CD14-positive monocyte (primary cell): ENCODE measurements around the gene C9orf78. TPM values are rescaled to one million over a fixed set of nuclear protein-coding genes. Genes with fewer than 3 reads are reported as not detected.

ENCODE experiments used
- DNase-seq, 3 donors: peaks; one replicate each; pipeline ENCODE4 v3.0.0-alpha.2; 2011 to 2022
- H2AFZ ChIP-seq: 2 replicates; pipeline ENCODE4 v1.6.0; 2012; ENCODE audit warnings: mild to moderate bottlenecking, low read depth, low read length, inconsistent platforms; ENCODE audit not compliant: insufficient read depth, poor library complexity, severe bottlenecking
- H3K27ac ChIP-seq, 2 donors: 1 replicate in 1 of 2; 2 replicates in 1 of 2; pipeline ENCODE4 v1.5.1; 2012 to 2013; ENCODE audit warnings: low read length in 2 of 2, control low read depth in 1 of 2, inconsistent platforms in 1 of 2, low read depth in 1 of 2, mild to moderate bottlenecking in 1 of 2
- H3K27me3 ChIP-seq, 2 donors: one replicate each; pipeline versions ENCODE4 v1.6.0 to v1.6.1; 2011 to 2013; ENCODE audit warnings: low read length in 2 of 2; ENCODE audit not compliant: control insufficient read depth in 2 of 2, insufficient read depth in 2 of 2
- H3K36me3 ChIP-seq, 2 donors: replicated peaks in 1 of 2; 1 replicate in 1 of 2; 2 replicates in 1 of 2; pipeline versions ENCODE4 v1.5.1 to v1.6.1; 2012 to 2013; ENCODE audit warnings: low read length in 2 of 2, control low read depth in 1 of 2, inconsistent platforms in 1 of 2, mild to moderate bottlenecking in 1 of 2; ENCODE audit not compliant: insufficient read depth in 2 of 2, control insufficient read depth in 1 of 2
- H3K4me1 ChIP-seq, 2 donors: 1 replicate in 1 of 2; 2 replicates in 1 of 2; pipeline versions ENCODE4 v1.5.1 to v1.6.1; 2012 to 2013; ENCODE audit warnings: low read length in 2 of 2, control low read depth in 1 of 2, inconsistent platforms in 1 of 2, mild to moderate bottlenecking in 1 of 2, moderate library complexity in 1 of 2; ENCODE audit not compliant: insufficient read depth in 2 of 2, control insufficient read depth in 1 of 2
- H3K4me2 ChIP-seq: replicated peaks from 2 replicates; pipeline ENCODE3; 2012; ENCODE audit warnings: low read length, moderate library complexity, mild to moderate bottlenecking; ENCODE audit not compliant: poor library complexity, severe bottlenecking; ENCODE audit errors: extremely low read depth
- H3K4me3 ChIP-seq, 3 experiments: fragments of 200-600 bp in 1 of 3; sonication (generic) in 1 of 3; replicated peaks in 1 of 3; 1 replicate in 2 of 3; 2 replicates in 1 of 3; pipeline ENCODE4 v1.5.1; 2011 to 2013; ENCODE audit warnings: low read length in 3 of 3, mild to moderate bottlenecking in 3 of 3, control low read depth in 2 of 3, low read depth in 2 of 3, inconsistent platforms in 1 of 3, moderate library complexity in 1 of 3
- H3K79me2 ChIP-seq: 2 replicates; pipeline ENCODE4 v1.6.0; 2012; ENCODE audit warnings: mild to moderate bottlenecking, control low read depth, inconsistent platforms, low read length, moderate library complexity; ENCODE audit not compliant: insufficient read depth
- H3K9ac ChIP-seq: 2 replicates; pipeline ENCODE4 v1.6.0; 2017; ENCODE audit warnings: low read length, mild to moderate bottlenecking; ENCODE audit not compliant: insufficient read depth, poor library complexity, severe bottlenecking
- H3K9me3 ChIP-seq, 2 donors: replicated peaks in 1 of 2; 1 replicate in 1 of 2; 2 replicates in 1 of 2; pipeline versions ENCODE4 v1.5.1 to v1.6.1; 2012 to 2013; ENCODE audit warnings: low read length in 2 of 2, control low read depth in 1 of 2; ENCODE audit not compliant: control insufficient read depth in 1 of 2, insufficient read depth in 1 of 2
- H4K20me1 ChIP-seq: 2 replicates; pipeline ENCODE4 v1.6.0; 2012; ENCODE audit warnings: mild to moderate bottlenecking, low read length, control low read depth, moderate library complexity; ENCODE audit not compliant: insufficient read depth
- H3K27ac Mint-ChIP-seq, 7 donors: one replicate each; pipeline ENCODE4 v1.8.0; 2020; ENCODE audit warnings: mild to moderate bottlenecking in 7 of 7, mixed read lengths in 7 of 7, moderate library complexity in 6 of 7, inconsistent platforms in 2 of 7
- H3K27me3 Mint-ChIP-seq, 3 donors: one replicate each; pipeline ENCODE4 v1.8.0; 2021 to 2022; ENCODE audit warnings: low read depth in 3 of 3, mild to moderate bottlenecking in 3 of 3, mixed read lengths in 3 of 3, moderate library complexity in 3 of 3, inconsistent platforms in 1 of 3
- H3K36me3 Mint-ChIP-seq, 2 donors: one replicate each; pipeline ENCODE4 v1.8.0; 2020; ENCODE audit warnings: mixed read lengths in 2 of 2, inconsistent platforms in 1 of 2, mild to moderate bottlenecking in 1 of 2
- H3K4me1 Mint-ChIP-seq: one replicate; pipeline ENCODE4 v1.8.0; 2020; ENCODE audit warnings: mild to moderate bottlenecking, mixed read lengths
- H3K4me3 Mint-ChIP-seq, 2 donors: one replicate each; pipeline ENCODE4 v1.8.0; 2020; ENCODE audit warnings: mild to moderate bottlenecking in 2 of 2, mixed read lengths in 2 of 2, moderate library complexity in 1 of 2
- H3K9me3 Mint-ChIP-seq, 7 donors: one replicate each; pipeline ENCODE4 v1.8.0; 2020 to 2022; ENCODE audit warnings: mixed read lengths in 7 of 7, mild to moderate bottlenecking in 6 of 7, moderate library complexity in 6 of 7, inconsistent platforms in 2 of 7
- CTCF ChIP-seq: fragments of 200-600 bp; IDR thresholded peaks from one replicate; pipeline ENCODE4 v1.8.0; 2022; ENCODE audit warnings: antibody characterized with exemption, mild to moderate bottlenecking
- WGBS: methylation state at CpG from one replicate; pipeline ENCODE4 v1.1.5; 2013; ENCODE audit warnings: missing lambda C conversion rate; ENCODE audit not compliant: insufficient coverage; 5-methylcytosine and 5-hydroxymethylcytosine counted together
- intact Hi-C, 2 donors: fragments of 100-400 bp; cut with micrococcal nuclease; formaldehyde crosslinking; loops; one replicate each; pipeline versions ENCODE4 v1.15.0 to v1.15.1; 2023
- polyA plus RNA-seq, 3 donors: library from polyadenylated mRNA; depleted of rRNA in 1 of 3; unstranded in 2 of 3; stranded (reverse) in 1 of 3; fragments of 300-500 nt in 2 of 3; fragments of >200 nt in 1 of 3; fragmentation: Illumina TruSeq in 2 of 3; gene quantifications; 1 replicate in 2 of 3; 2 replicates in 1 of 3; pipeline ENCODE4 v1.2.3, GENCODE V29; 2012 to 2021

The C9orf78 gene
- polyA plus RNA-seq, 3 donors = 53.3 to 82.4 (median 65.5) TPM

- Histone ChIP-seq H3K4me1 (no peaks in the 10 kb centered on the region), H3K36me3 (peaks cover 59 to 87% of the 10 kb centered on the region in 2 donors), H3K9ac (no peak overlapping the region), H3K9me3 (no peaks in the 10 kb centered on the region), H3K4me2 (no peak overlapping the region), H4K20me1 (no peaks in the 10 kb centered on the region), H2AFZ (no peak overlapping the region), H3K79me2 (no peaks in the 10 kb centered on the region), H3K27ac (no peak overlapping the region), H3K4me3 (no peak overlapping the region), H3K27me3 (no peaks in the 10 kb centered on the region)
- H3K36me3 Mint-ChIP-seq = peaks cover 87 to 91% of the 10 kb centered on the region in 2 donors
- no peak for DNase-seq
- 80% methylated on average over 1 of the region's 4 CpGs for WGBS
- no peaks in the 10 kb centered on the region for H3K4me1 Mint-ChIP-seq
- H3K9me3 Mint-ChIP-seq = peaks cover 0 to 3% (median 0%) of the 10 kb centered on the region in 7 donors
- H3K4me3 Mint-ChIP-seq = no peak overlapping the region
- peaks cover 0 to 2% (median 0%) of the 10 kb centered on the region in 3 donors for H3K27me3 Mint-ChIP-seq
- no peak for TF ChIP-seq CTCF
- intact Hi-C loops = no loop called here
- H3K27ac Mint-ChIP-seq = peak overlapping the region in 1 of 7 donors; percentile 47
These were observed 19.6 kb upstream of the C9orf78 start for GRCh38 chr9:129854588-129855110.

- Histone ChIP-seq H3K27me3 (no peaks in the 10 kb centered on the region), H3K4me1 (no peaks in the 10 kb centered on the region), H4K20me1 (no peaks in the 10 kb centered on the region), H3K9ac (no peak overlapping the region), H3K79me2 (no peaks in the 10 kb centered on the region), H3K27ac (no peak overlapping the region), H3K36me3 (peaks cover 60 to 83% of the 10 kb centered on the region in 2 donors), H3K4me2 (no peak overlapping the region), H2AFZ (no peak overlapping the region), H3K4me3 (no peak overlapping the region), H3K9me3 (no peaks in the 10 kb centered on the region)
- no peak for TF ChIP-seq CTCF
- H3K36me3 Mint-ChIP-seq = peaks cover 85 to 88% of the 10 kb centered on the region in 2 donors
- no peak overlapping the region for H3K27ac Mint-ChIP-seq
- WGBS = 50% methylated on average over 2 of the region's 3 CpGs
- H3K4me1 Mint-ChIP-seq = no peaks in the 10 kb centered on the region
- H3K4me3 Mint-ChIP-seq = no peak overlapping the region
- peaks cover 0 to 2% (median 0%) of the 10 kb centered on the region in 3 donors for H3K27me3 Mint-ChIP-seq
- intact Hi-C loops = no loop called here
- DNase-seq = no peak
- H3K9me3 Mint-ChIP-seq = peaks cover 0 to 3% (median 0%) of the 10 kb centered on the region in 7 donors
These were observed 18.5 kb upstream of the C9orf78 start for GRCh38 chr9:129853614-129854013.
